ENCODE data around the gene TFF1.

TFF1 gene

DNA sequence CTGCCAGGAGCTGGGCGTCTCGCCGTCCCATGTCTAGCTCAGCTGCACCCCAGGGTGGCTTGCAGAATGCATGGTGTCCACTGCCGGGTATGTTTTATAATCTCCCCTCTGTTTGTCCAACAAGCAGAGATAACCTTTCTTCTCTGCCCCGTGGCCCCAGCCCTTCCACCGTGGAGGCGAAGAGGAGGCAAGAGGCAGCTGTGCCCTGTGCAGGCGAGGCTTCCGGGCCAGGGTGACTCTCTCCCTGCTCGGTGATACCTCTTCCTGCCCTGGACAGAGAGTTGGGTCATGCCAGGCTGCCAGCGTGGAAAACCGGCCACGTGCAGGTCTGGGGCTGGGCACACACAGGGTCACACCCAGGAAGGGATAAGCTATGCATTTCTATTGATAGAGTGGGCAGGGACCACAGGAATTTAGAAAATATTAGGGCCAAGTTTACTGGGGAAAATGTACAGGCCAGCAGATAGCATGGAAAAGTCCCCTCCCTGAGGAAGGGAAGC is 15.4 kb downstream of the TFF1 start, which contains the start of gene TFF2:
Gene TFF2, minus strand, starts transcription at position 68 of the 500 bp plus-strand sequence. Its CDS starts 37 bp downstream, at position 31.
- peak; percentile 54 for DNase-seq (ENCODE audit: low spot score)
- Histone ChIP-seq H3K27ac (no peak within 1 kb of the TSS), H3K4me3 (no peak within 1 kb of the TSS)
- no peak for TF ChIP-seq CTCF (IDR thresholded peaks at IDR 0.05)

GRCh38 chr21:42350318-42350910 is 15.9 kb downstream of the TFF1 start:
- DNase-seq (ENCODE audit: low spot score) = peak; percentile 38
- no peak overlapping the region for H3K4me3 ChIP-seq
- no peak for TF ChIP-seq CTCF (IDR thresholded peaks at IDR 0.05)
- H3K27ac ChIP-seq = no peak overlapping the region

DNA sequence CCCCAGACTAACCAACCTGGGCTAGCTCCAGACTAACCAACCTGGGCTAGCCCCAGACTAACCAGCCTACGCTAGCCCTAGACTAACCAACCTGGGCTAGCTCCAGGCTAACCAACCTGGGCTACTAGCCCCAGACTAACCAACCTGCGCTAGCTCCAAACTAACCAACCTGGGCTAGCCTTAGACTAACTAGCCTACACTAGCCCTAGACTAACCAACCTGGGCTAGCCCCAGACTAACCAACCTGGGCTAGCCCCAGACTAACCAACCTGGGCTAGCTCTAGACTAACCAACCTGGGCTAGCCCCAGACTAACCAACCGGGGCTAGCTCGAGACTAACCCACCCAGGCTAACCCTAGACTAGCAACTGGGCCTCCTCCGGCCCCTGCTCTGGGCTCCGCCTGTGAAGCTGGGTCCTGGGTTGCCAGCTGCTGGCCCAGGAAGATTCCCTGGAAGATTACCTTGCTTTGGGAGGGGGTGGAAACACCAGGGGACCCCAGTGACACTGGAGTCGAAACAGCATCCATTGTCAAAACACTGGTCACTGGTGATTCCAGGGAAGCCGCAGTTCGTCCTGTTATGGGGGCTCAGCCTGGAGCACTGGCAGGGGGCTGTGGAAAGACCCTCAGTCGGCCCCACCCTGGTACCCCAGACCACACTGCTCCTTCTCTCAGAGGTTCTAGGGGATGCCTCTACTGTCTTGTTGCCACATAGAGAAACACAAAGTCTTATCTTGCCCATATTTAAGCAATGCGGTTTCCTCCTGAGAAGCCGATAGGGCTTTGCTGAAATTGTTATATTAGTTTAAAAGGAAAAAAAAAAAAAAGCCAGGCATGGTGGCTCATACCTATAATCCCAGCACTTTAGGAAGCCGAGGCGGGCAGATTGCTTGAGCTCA is 16.7 kb downstream of the TFF1 start:
- peak; percentile 66 for DNase-seq (ENCODE audit: low spot score)
- H3K27ac ChIP-seq = no peak overlapping the region
- no peak for TF ChIP-seq CTCF (IDR thresholded peaks at IDR 0.05)
- H3K4me3 ChIP-seq = no peak overlapping the region

DNA sequence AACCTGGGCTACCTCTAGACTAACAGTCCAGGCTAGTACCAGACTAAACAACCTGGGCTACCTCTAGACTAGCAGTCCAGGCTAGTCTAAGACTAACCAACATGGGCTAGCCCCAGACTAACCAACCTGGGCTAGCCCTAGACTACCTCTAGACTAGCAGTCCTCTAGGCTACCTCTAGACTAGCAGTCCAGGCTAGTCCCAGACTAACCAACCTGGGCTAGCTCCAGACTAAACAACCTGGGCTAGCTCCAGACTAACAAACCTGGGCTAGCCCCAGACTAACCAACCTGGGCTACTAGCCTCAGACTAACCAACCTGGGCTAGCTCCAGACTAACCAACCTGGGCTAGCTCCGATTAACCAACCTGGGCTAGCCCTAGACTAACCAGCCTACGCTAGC is 17.6 kb downstream of the TFF1 start:
- no peak for TF ChIP-seq CTCF (IDR thresholded peaks at IDR 0.05)
- DNase-seq (ENCODE audit: low spot score) = no peak
- no peak overlapping the region for H3K27ac ChIP-seq
- no peak overlapping the region for H3K4me3 ChIP-seq

DNA sequence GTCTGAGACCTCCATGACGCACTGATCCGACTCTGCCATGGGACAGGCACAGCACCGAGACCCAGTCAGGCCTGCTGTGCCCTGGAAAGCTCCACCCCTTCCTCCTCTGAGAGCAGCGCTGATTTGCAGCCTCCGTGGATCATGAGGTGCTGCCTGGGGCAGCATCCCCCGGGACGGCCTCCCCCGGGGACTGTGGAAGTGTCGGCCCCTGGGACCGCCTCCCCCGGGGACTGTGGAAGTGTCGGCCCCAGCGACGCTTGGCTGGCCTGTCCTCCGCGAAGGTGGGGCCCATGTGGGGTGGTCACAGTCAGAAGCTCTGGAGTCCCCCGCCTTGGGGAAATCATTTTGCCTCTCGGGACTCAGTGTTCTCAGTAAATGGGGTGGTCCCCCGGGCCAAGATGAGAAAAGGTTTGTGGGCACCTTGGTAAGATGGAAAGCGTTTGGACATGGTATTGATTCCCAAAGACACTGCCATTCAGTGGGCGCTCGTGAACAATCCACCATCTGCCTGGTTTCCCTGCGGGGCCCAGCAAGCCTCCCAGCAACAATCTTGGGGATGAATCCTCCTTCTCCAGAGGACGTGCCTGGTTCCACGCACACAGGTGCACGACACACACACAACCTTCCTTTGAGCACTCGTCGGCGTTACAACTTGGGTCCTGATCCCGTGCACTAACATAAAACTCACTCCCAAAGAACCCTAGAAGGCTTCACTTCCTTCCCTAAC is 18.6 kb downstream of the TFF1 start:
- H3K27ac ChIP-seq = no peak overlapping the region
- DNase-seq (ENCODE audit: low spot score) = peak; percentile 68
- no peak overlapping the region for H3K4me3 ChIP-seq
- no peak for TF ChIP-seq CTCF (IDR thresholded peaks at IDR 0.05)

DNA sequence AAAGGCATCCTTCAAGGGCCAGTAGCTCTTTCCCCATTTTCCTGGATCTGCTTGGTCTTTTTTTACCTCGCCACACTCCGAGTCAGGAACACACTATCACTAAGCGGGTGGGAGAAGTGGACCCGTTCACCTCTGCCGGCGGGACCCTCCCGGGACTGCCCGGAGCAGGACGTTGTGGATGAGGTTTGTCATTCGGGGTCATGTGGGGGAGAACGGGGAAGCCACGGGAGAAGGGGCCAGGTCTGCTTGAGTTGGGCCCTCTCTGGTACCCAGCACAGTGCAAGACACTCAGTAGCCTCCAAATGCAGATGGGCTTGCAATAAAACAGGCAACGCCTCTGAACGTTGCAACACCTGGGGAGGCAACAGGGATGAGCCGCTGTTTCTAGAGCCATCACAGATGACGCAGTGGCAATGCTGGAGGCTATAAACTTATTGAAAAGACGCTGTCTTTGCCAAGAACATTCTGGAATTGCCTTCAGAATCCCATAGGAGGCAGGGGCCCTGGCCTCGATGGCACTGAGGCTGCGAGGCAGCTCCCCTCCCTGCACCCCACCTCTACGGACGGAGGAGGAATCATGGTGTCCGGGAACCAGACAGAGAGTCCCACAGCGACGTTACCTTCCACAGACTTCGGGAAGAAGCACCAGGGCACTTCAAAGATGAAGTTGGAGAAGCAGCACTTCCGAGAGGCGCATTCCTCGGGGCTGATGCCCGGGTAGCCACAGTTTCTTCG is 19.3 kb downstream of the TFF1 start:
- H3K4me3 ChIP-seq = no peak overlapping the region
- DNase-seq (ENCODE audit: low spot score) = peak; percentile 65
- H3K27ac ChIP-seq = no peak overlapping the region
- TF ChIP-seq CTCF (IDR thresholded peaks at IDR 0.05) = no peak

All from coronary artery (tissue), 2 donors.